ENCODE data around the gene PIH1D1. TPM values are rescaled to one million over a fixed set of nuclear protein-coding genes. Genes with fewer than 3 reads are reported as not detected.
A peak's percentile ranks its signal among the peaks of the same experiment; 100 is the strongest.

PIH1D1 gene
- total RNA-seq, 1 donor from 2014 or later: 125 TPM

GRCh38 chr19:49440439-49441209 lies 11.0 kb downstream of the PIH1D1 start:
- H3K27ac Mint-ChIP-seq: no peak overlapping the region
- no peak for TF ChIP-seq CTCF (IDR thresholded peaks at IDR 0.05; ENCODE audit: unreplicated experiment)

GRCh38 chr19:49439836-49440235 lies 11.8 kb downstream of the PIH1D1 start:
- H3K27me3 Mint-ChIP-seq: peaks cover 76% of the 10 kb centered on the region
- peaks cover 4% of the 10 kb centered on the region for H3K4me1 Mint-ChIP-seq (ENCODE audit: low read depth)
- H3K4me3 Mint-ChIP-seq (ENCODE audit: low read depth): no peak overlapping the region

More at GRCh38 chr19:49440439-49441209, 11.0 kb downstream of the PIH1D1 start:
- no peak for DNase-seq (ENCODE audit: low spot score, unreplicated experiment)
- peaks cover 68% of the 10 kb centered on the region for H3K27me3 Mint-ChIP-seq
- peaks cover 4% of the 10 kb centered on the region for H3K4me1 Mint-ChIP-seq (ENCODE audit: low read depth)
- H3K4me3 Mint-ChIP-seq (ENCODE audit: low read depth): peak overlapping the region; percentile 2
- no peaks in the 10 kb centered on the region for H3K36me3 Mint-ChIP-seq (ENCODE audit: insufficient read depth)
- no peaks in the 10 kb centered on the region for H3K9me3 Mint-ChIP-seq (ENCODE audit: low read depth)

GRCh38 chr19:49438261-49438660 lies 13.4 kb downstream of the PIH1D1 start:
- Mint-ChIP-seq H3K27me3 (peaks cover 85% of the 10 kb centered on the region), H3K4me3 (ENCODE audit: low read depth) (no peak overlapping the region)
- TF ChIP-seq CTCF (IDR thresholded peaks at IDR 0.05; ENCODE audit: unreplicated experiment): no peak

More at GRCh38 chr19:49439836-49440235, 11.8 kb downstream of the PIH1D1 start:
- H3K27ac Mint-ChIP-seq: no peak overlapping the region
- H3K36me3 Mint-ChIP-seq (ENCODE audit: insufficient read depth): no peaks in the 10 kb centered on the region
- no peak for TF ChIP-seq CTCF (IDR thresholded peaks at IDR 0.05; ENCODE audit: unreplicated experiment)
- no peaks in the 10 kb centered on the region for H3K9me3 Mint-ChIP-seq (ENCODE audit: low read depth)
- no peak for DNase-seq (ENCODE audit: low spot score, unreplicated experiment)

GRCh38 chr19:49437231-49437630 lies 14.4 kb downstream of the PIH1D1 start:
- no peak for TF ChIP-seq CTCF (IDR thresholded peaks at IDR 0.05; ENCODE audit: unreplicated experiment)
- Mint-ChIP-seq H3K27ac (no peak overlapping the region), H3K27me3 (peaks cover 90% of the 10 kb centered on the region), H3K9me3 (ENCODE audit: low read depth) (no peaks in the 10 kb centered on the region), H3K4me1 (ENCODE audit: low read depth) (peaks cover 4% of the 10 kb centered on the region), H3K36me3 (ENCODE audit: insufficient read depth) (no peaks in the 10 kb centered on the region), H3K4me3 (ENCODE audit: low read depth) (no peak overlapping the region)
- DNase-seq (ENCODE audit: low spot score, unreplicated experiment): no peak

More at GRCh38 chr19:49438261-49438660, 13.4 kb downstream of the PIH1D1 start:
- Mint-ChIP-seq H3K36me3 (ENCODE audit: insufficient read depth) (no peaks in the 10 kb centered on the region), H3K4me1 (ENCODE audit: low read depth) (peaks cover 4% of the 10 kb centered on the region), H3K27ac (no peak overlapping the region), H3K9me3 (ENCODE audit: low read depth) (no peaks in the 10 kb centered on the region)
- DNase-seq (ENCODE audit: low spot score, unreplicated experiment): no peak

- Mint-ChIP-seq H3K27ac (no peak overlapping the region), H3K4me1 (ENCODE audit: low read depth) (peaks cover 2% of the 10 kb centered on the region), H3K4me3 (ENCODE audit: low read depth) (no peak overlapping the region), H3K36me3 (ENCODE audit: insufficient read depth) (no peaks in the 10 kb centered on the region), H3K9me3 (ENCODE audit: low read depth) (no peaks in the 10 kb centered on the region), H3K27me3 (peaks cover 88% of the 10 kb centered on the region)
- no peak for TF ChIP-seq CTCF (IDR thresholded peaks at IDR 0.05; ENCODE audit: unreplicated experiment)
- no peak for DNase-seq (ENCODE audit: low spot score, unreplicated experiment)
Measured at GRCh38 chr19:49436381-49437017, 15.1 kb downstream of the PIH1D1 start.
